SKM-1 treated with dmso at 0.1 percent for 144 hours (cell line): ENCODE data around the gene PDZD2.
"Not testable (repeated sequence)": the region's sequence is repeated elsewhere in the genome, so short reads cannot be mapped to it uniquely, and the experiment has no call there.

Source experiments
- DNase-seq: peaks from one replicate; lab custom pipeline; 2025; ENCODE audit not compliant: unreplicated experiment; lab: John Stamatoyannopoulos, UW

Gene PDZD2

GRCh38 chr5:31731710-31732301 is 92.9 kb downstream of the PDZD2 start:
- no peak for DNase-seq

- not testable (repeated sequence) for DNase-seq
These were observed 93.9 kb downstream of the PDZD2 start for GRCh38 chr5:31732821-31733220.

- DNase-seq, result no peak
These were observed 94.4 kb downstream of the PDZD2 start for GRCh38 chr5:31733371-31733770.

- DNase-seq, result no peak
These were observed 97.2 kb downstream of the PDZD2 start for GRCh38 chr5:31736127-31736526.

DNA sequence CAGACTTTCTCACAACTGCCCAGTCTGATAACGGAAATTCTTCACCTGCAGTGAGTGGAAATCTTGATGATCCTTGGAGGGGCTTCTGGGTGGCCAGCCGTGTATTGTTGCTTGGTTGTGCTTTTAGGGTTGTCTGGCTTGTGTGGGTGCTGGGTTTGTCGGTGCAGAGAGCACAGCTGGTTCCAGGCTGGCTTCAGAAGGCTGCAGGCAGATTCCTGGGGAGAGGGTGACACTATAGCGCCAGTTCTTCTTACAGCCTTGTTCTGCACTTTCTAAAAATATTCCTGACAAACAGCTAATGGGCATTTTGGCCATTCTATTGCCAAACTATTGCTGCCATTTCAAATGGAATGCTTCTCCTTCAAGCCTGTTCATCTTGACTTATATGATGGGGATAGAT is 99.3 kb downstream of the PDZD2 start:
- no peak for DNase-seq

DNA sequence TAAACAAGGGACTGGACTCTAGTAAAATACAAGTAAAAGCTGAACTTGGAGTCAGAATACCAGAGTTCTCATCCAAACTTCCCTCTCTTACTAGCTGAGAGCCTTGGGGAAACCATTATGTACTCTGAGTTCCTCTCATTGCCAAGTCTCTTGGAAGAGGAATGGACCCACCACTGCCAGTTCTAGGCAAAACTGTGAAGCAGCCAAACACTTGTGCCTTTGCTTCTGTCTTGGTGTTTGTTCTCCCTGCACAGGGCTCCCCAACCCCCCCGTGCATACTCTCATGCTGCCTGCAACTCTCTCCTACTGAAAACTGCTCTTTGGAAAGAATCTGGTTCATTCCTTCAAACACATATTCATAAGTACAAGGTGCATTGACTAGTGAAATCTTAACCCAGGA is 102.6 kb downstream of the PDZD2 start:
- DNase-seq, result no peak

DNA sequence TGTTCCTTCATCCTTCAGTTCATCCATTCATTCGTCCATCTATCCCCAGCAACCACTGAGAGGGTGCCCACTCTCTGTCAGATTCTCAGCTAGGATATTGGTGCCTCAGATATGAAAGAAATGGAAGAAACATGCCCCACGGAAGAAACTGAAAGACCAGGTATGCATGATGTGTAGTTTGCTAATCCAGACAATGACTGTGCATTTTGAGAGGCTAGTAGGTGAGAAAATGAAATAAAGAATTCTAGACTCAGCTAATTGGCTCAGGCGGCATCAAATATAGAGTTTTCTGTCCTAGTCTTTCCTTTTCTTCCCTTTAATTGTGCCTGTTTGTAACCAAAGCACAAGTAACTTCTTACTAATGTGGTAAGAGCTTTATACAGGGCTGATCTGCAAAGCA is 104.7 kb downstream of the PDZD2 start:
- no peak for DNase-seq

- no peak for DNase-seq
These were observed 109.7 kb downstream of the PDZD2 start for GRCh38 chr5:31748458-31749172.

GRCh38 chr5:31750215-31750614 is 111.3 kb downstream of the PDZD2 start:
- DNase-seq, result no peak

- no peak for DNase-seq
These were observed 112.7 kb downstream of the PDZD2 start for GRCh38 chr5:31751610-31752009.

- DNase-seq, result no peak
These were observed 114.9 kb downstream of the PDZD2 start for GRCh38 chr5:31753700-31754357.

DNA sequence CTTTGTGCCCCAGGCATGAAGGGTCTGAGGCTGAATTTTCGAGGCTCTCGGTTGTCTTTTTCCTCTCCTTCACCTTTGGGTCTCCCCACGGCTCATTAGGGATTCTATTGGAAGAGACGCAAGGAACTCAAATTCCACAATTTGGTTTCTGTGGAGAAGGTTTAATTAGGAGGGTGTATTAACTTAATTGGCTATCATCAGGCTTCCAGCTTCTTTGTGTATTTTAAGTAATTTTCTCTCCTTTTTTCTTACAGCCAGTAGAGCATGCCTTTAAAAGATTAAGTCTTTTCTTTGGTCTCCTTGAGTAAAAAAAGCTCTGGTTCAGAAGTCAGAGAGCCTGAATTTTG is 115.4 kb downstream of the PDZD2 start:
- DNase-seq, result no peak

DNA sequence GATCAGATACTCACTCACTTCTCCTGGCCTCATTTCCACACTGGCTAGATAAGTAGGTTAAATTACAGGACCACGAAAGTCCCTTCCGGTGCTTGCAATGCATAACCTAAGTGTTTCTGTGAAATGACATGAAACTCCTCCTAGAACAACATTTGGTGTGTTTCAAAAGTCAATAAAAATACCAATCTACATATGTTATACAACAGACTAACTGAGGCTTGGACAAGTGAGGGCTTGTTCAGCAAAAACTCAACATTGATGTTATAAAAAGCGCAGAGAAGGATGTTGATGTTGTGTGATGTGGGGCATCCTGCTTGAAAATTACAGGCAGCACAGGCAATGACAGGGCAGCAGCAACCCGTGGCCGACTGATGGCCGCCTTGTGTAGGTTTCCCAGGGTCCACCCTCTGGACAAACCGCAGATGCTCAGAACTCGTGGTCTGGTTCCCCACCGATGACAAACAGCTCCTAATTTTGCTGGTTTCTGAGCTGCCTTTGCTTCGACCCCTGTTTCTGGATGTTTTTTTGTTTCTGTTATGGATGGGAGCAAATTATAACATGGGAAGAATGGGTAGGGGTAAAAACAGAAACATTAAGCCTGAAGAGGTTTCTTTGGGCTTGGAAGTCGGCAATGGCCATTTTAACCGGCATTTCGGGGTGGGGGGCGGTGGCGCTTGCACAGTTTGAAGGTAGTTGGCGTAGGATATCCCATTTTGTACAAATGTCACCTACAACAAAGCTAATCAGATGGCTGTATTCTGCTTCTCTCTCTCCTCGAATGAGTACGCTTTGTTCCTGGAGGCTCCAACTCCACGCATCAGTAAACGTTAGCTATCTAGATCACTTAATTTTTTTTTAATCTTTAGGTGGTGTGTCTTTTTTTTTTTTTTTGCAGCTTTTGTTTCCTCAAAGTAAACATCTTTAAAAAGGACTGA is 116.1 kb downstream of the PDZD2 start:
- no peak for DNase-seq

DNA sequence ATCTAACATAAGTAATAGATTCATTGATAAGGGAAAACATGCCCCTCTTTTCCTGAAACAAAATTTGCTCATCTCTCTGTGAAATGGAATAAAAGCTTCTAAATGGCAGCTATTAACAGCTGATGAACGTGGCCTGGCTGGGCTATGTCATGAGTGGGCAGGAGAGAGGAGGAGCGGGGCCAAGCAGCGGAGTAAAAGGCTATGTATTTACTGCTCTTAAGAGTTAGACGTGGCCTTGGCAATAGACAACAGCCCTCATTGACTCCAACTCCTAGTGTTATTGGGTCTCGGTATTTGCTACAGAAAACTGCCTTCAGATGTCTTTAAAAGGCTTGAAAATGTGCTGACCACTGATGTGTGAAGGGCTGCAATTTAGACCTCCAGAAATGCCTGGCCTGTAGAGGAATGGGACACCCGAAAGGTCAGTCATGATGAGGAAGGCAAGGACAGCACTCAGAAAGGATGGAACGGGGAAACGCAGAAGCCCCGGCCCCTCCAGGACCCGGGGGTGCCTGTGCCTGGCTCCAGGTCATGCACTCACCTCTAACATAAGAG is 116.8 kb downstream of the PDZD2 start:
- no peak for DNase-seq

DNA sequence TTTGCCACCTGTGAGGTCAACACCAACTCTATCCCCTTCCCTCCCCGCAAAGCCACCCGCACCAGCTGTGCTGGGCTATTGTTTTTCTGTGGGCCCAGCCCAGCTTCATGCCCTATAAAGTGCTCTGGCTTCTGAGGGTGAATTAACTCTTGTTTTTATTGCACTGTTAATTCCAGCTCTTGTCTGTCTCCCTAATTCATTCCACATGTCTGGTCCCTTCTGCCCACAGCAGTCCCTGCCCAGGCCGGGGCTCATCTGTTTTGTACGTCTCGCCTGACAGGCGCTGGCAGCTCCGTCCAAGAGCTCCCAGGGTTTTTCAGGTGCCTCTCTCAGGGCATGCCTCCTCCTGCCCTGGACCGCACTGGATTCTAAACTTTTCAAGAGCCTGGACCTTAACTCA is 118.9 kb downstream of the PDZD2 start:
- DNase-seq, result no peak

DNA sequence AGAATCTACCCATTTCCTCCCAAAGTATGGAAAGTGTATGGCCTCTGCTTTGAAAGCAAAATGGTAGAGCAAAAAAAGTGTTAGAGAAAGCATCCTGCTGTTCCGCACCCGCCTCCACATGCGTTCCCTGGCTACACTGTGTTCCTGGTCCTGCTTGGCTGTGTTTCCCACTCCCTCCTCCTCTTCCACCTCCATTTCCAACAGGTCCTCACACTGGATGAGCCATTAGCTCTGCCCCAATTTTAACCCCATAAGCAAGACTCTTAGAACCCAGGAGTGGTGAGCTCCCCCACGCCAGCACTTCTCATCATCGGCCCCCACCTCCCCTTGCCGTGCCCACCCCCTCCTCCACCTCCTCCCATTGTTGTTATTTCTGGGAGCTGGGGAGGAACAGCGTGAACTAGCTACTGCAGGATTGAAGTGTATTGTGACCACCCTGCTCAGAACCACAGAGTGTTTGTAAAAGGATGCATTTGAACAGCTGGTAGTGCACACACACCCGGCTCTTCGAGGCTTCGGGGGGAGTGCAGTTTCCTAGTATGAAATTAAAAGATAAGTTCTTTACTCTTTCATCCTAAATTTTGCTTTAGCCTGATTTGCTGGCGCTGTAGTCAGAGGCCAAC is 120.0 kb downstream of the PDZD2 start:
- no peak for DNase-seq

- DNase-seq, result no peak
These were observed 121.0 kb downstream of the PDZD2 start for GRCh38 chr5:31759925-31760324.

DNA sequence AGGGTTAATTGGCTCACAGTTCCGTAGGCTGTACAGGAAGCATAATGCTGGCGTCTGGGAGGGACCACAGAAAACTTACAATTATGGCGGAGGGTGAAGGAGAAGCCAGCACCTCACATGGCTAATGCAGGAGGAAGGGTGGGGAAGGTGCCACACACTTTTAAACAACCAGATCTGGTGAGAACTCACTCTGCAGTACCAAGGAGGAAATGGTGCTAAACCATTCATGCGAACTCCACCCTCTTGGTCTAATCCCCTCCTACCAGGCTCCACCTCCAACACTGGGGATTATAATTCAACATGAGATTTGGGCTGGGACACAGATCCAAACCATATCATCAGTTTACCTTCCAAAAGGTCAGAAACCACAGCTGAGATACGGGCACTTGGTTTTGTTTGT is 122.9 kb downstream of the PDZD2 start:
- DNase-seq, result no peak

- no peak for DNase-seq
These were observed 124.5 kb downstream of the PDZD2 start for GRCh38 chr5:31763424-31763823.

- DNase-seq, result not testable (repeated sequence)
These were observed 125.8 kb downstream of the PDZD2 start for GRCh38 chr5:31764687-31765086.
